H1 (cell line): Measurements from ENCODE around the gene OR2K2. TPM values are rescaled to one million over a fixed set of nuclear protein-coding genes. Genes with fewer than 3 reads are reported as not detected.

Experiments used
- CTCF ChIA-PET: fragments of 300-600 bp; sonication (Branson Sonifier 250); formaldehyde crosslinking; loops from one replicate; lab custom pipeline; 2021; ENCODE audit not compliant: partially characterized antibody; lab: Charles Lee
- POLR2A ChIA-PET: fragments of 300-600 bp; sonication (Branson Sonifier 250); formaldehyde crosslinking; loops from one replicate; lab custom pipeline; 2021; ENCODE audit warnings: inconsistent platforms; ENCODE audit not compliant: partially characterized antibody; lab: Charles Lee
- DNase-seq, 2 experiments: peaks; one replicate each; pipeline versions ENCODE4 v3.0.0 to v3.0.0-alpha.2; 2010 to 2022; ENCODE audit warnings: low spot score in 2 of 2, low read depth in 1 of 2, mixed read lengths in 1 of 2
- FAIRE-seq: peaks from 2 replicates; lab custom pipeline; 2011; peaks lifted over from hg19 to GRCh38; lab: Jason Lieb, UNC
- H2AFZ ChIP-seq: 2 replicates; pipeline ENCODE4 v1.8.1; 2012; ENCODE audit warnings: low read length, inconsistent platforms
- H2AK5ac ChIP-seq: 2 replicates; pipeline ENCODE4 v1.6.1; 2013; ENCODE audit warnings: low read depth, low read length
- H2BK120ac ChIP-seq: replicated peaks from 2 replicates; pipeline ENCODE3; 2013; ENCODE audit warnings: low read depth, low read length, inconsistent platforms
- H2BK12ac ChIP-seq: 2 replicates; pipeline ENCODE4 v1.6.1; 2013; ENCODE audit warnings: low read depth, low read length
- H2BK15ac ChIP-seq: 2 replicates; pipeline ENCODE4 v1.6.1; 2013; ENCODE audit warnings: low read length
- H2BK20ac ChIP-seq: 2 replicates; pipeline ENCODE4 v1.6.1; 2013; ENCODE audit warnings: low read length
- H2BK5ac ChIP-seq: 2 replicates; pipeline ENCODE4 v1.6.1; 2013; ENCODE audit warnings: low read depth, low read length
- H3K14ac ChIP-seq: 2 replicates; pipeline ENCODE4 v1.6.1; 2013; ENCODE audit warnings: inconsistent platforms; ENCODE audit not compliant: insufficient read length
- H3K18ac ChIP-seq: 2 replicates; pipeline ENCODE4 v1.6.1; 2013; ENCODE audit warnings: low read length; ENCODE audit errors: extremely low read depth
- H3K23ac ChIP-seq: 2 replicates; pipeline ENCODE4 v1.6.1; 2013; ENCODE audit warnings: inconsistent platforms; ENCODE audit not compliant: insufficient read length
- H3K23me2 ChIP-seq: 2 replicates; pipeline ENCODE4 v1.6.1; 2013; ENCODE audit warnings: low read depth, low read length
- H3K27ac ChIP-seq: 2 replicates; pipeline ENCODE4 v1.6.1; 2011; ENCODE audit warnings: low read depth, low read length, inconsistent platforms
- H3K27me3 ChIP-seq, 4 experiments: replicated peaks in 1 of 4; 1 replicate in 1 of 4; 2 replicates in 3 of 4; pipeline versions ENCODE4 v1.6.1 to v1.8.1; 2011 to 2013; ENCODE audit warnings: low read length in 3 of 4, mild to moderate bottlenecking in 3 of 4, inconsistent platforms in 2 of 4, mixed read lengths in 2 of 4, moderate library complexity in 1 of 4; ENCODE audit not compliant: control insufficient read depth in 3 of 4, insufficient read depth in 3 of 4; ENCODE audit errors: extremely low read depth in 1 of 4
- H3K36me3 ChIP-seq, 4 experiments: 2 replicates each; pipeline versions ENCODE4 v1.6.1 to v1.8.1; 2011 to 2013; ENCODE audit warnings: mild to moderate bottlenecking in 4 of 4, low read length in 3 of 4, moderate library complexity in 2 of 4, control low read depth in 1 of 4, inconsistent platforms in 1 of 4; ENCODE audit not compliant: insufficient read depth in 4 of 4, control insufficient read depth in 2 of 4
- H3K4ac ChIP-seq: replicated peaks from 2 replicates; pipeline ENCODE3; 2013; ENCODE audit warnings: low read length, low read depth, mixed read lengths, inconsistent platforms; ENCODE audit not compliant: insufficient read length
- H3K4me1 ChIP-seq, 4 experiments: replicated peaks in 1 of 4; 1 replicate in 1 of 4; 2 replicates in 3 of 4; pipeline versions ENCODE4 v1.6.1 to v1.8.1; 2011 to 2013; ENCODE audit warnings: low read length in 3 of 4, inconsistent platforms in 2 of 4, mixed read lengths in 1 of 4; ENCODE audit not compliant: insufficient read depth in 4 of 4, control insufficient read depth in 3 of 4
- H3K4me2 ChIP-seq, 2 experiments: 2 replicates each; pipeline versions ENCODE4 v1.6.1 to v1.8.1; 2011 to 2013; ENCODE audit warnings: low read depth in 2 of 2, low read length in 2 of 2, control low read depth in 1 of 2, inconsistent platforms in 1 of 2, mild to moderate bottlenecking in 1 of 2; ENCODE audit not compliant: insufficient read depth in 1 of 2
- H3K4me3 ChIP-seq, 4 experiments: fragments of 200-600, 300-600 bp in 1 of 4; sonication (generic), shearing (Covaris generic), sonication (Bioruptor Twin) in 1 of 4; 2 replicates each; pipeline versions ENCODE4 v1.5.1 to v1.8.1; 2011 to 2016; ENCODE audit warnings: low read length in 4 of 4, low read depth in 3 of 4, control low read depth in 2 of 4, inconsistent platforms in 2 of 4, mild to moderate bottlenecking in 2 of 4, mixed read lengths in 1 of 4, moderate library complexity in 1 of 4; ENCODE audit not compliant: insufficient read depth in 2 of 4; ENCODE audit errors: extremely low read depth in 1 of 4
- H3K56ac ChIP-seq: replicated peaks from 2 replicates; pipeline ENCODE3; 2013; ENCODE audit warnings: low read depth, mild to moderate bottlenecking, mixed read lengths, low read length, inconsistent platforms; ENCODE audit not compliant: insufficient read length
- H3K79me1 ChIP-seq: 2 replicates; pipeline ENCODE4 v1.6.1; 2013; ENCODE audit warnings: low read depth, low read length, control low read depth
- H3K79me2 ChIP-seq, 2 experiments: 2 replicates each; pipeline versions ENCODE4 v1.6.1 to v1.8.1; 2012 to 2013; ENCODE audit warnings: low read length in 2 of 2, mild to moderate bottlenecking in 2 of 2, inconsistent platforms in 1 of 2; ENCODE audit not compliant: insufficient read depth in 2 of 2, control insufficient read depth in 1 of 2
- H3K9ac ChIP-seq, 4 experiments: replicated peaks in 1 of 4; 1 replicate in 1 of 4; 2 replicates in 3 of 4; pipeline versions ENCODE4 v1.6.1 to v1.8.1; 2011 to 2013; ENCODE audit warnings: low read depth in 3 of 4, low read length in 3 of 4, control low read depth in 2 of 4, mild to moderate bottlenecking in 2 of 4, moderate library complexity in 2 of 4, inconsistent platforms in 1 of 4; ENCODE audit errors: extremely low read depth in 1 of 4
- H3K9me3 ChIP-seq, 2 experiments: 2 replicates each; pipeline versions ENCODE4 v1.6.1 to v1.8.1; 2012 to 2013; ENCODE audit warnings: mild to moderate bottlenecking in 2 of 2, moderate library complexity in 2 of 2, control low read depth in 1 of 2, inconsistent platforms in 1 of 2, low read depth in 1 of 2, low read length in 1 of 2, mixed read lengths in 1 of 2; ENCODE audit not compliant: insufficient read depth in 2 of 2
- H4K20me1 ChIP-seq, 2 experiments: replicated peaks in 1 of 2; 2 replicates each; pipeline versions ENCODE3 to v1.8.1; 2011 to 2013; ENCODE audit warnings: inconsistent platforms in 2 of 2, low read length in 2 of 2, mild to moderate bottlenecking in 1 of 2; ENCODE audit not compliant: insufficient read depth in 2 of 2, control insufficient read depth in 1 of 2
- H4K5ac ChIP-seq: 2 replicates; pipeline ENCODE4 v1.6.1; 2013; ENCODE audit warnings: low read length, low read depth, mixed read lengths, inconsistent platforms; ENCODE audit not compliant: insufficient read length
- H4K8ac ChIP-seq: 2 replicates; pipeline ENCODE4 v1.8.0; 2013; ENCODE audit warnings: mild to moderate bottlenecking, moderate library complexity, low read length, inconsistent platforms; ENCODE audit not compliant: insufficient read depth; ENCODE audit errors: extremely low read depth
- H4K91ac ChIP-seq: replicated peaks from 2 replicates; pipeline ENCODE3; 2013; ENCODE audit warnings: low read length, mixed read lengths, inconsistent platforms; ENCODE audit not compliant: insufficient read length
- SAP30 ChIP-seq: fragments of 300-600 bp; sonication (generic); IDR thresholded peaks from 2 replicates; pipeline ENCODE4 v1.7.1; 2012; ENCODE audit warnings: low read length, moderate library complexity, mild to moderate bottlenecking, inconsistent platforms; ENCODE audit not compliant: insufficient read depth, insufficient replicate concordance
- SP1 ChIP-seq: IDR thresholded peaks from 2 replicates; pipeline ENCODE4 v1.6.1; 2011; ENCODE audit warnings: low read depth, low read length
- WGBS, 2 experiments: shearing (Covaris generic) in 1 of 2; methylation state at CpG; one replicate each; pipeline versions ENCODE4 v1.1.6 to v1.1.7; 2013 to 2015; ENCODE audit warnings: low lambda C conversion rate in 2 of 2, mixed read lengths in 2 of 2, inconsistent platforms in 1 of 2, low coverage in 1 of 2, missing lambda C conversion rate in 1 of 2; ENCODE audit not compliant: insufficient replicate concordance in 2 of 2, insufficient coverage in 1 of 2, insufficient read length in 1 of 2; ENCODE audit errors: extremely low coverage in 1 of 2, missing lambda C conversion rate in 1 of 2; 5-methylcytosine and 5-hydroxymethylcytosine counted together
- polyA plus RNA-seq, 7 experiments: library from polyadenylated mRNA; depleted of rRNA in 3 of 7; stranded (reverse) in 5 of 7; unstranded in 2 of 7; fragments of >200 nt in 5 of 7; fragments of 200-250 nt in 2 of 7; gene quantifications; 1 replicate in 5 of 7; 2 replicates in 1 of 7; 4 replicates in 1 of 7; pipeline versions ENCODE4 v1.2.1 to v1.2.3, GENCODE V29; 2011 to 2013; ENCODE audit warnings: missing spikeins in 2 of 7, mixed read lengths in 2 of 7
- total RNA-seq: library from RNA; stranded (reverse); fragmentation: NEBNext Ultra II Directional; extraction: Animal tissue kit (Norgen Biotek cat#: 25700); gene quantifications from 2 replicates; pipeline ENCODE4 v1.2.1, GENCODE V29; 2021

Gene OR2K2
- total and polyA plus RNA-seq, 2 of the 8 experiments (the other 6 are each of a cell fraction or from before 2014, with no cell fraction given), result not detected

- Histone ChIP-seq H3K9me3 (no peaks in the 10 kb centered on the region), H2BK15ac (no peak overlapping the region), H3K4me1 (no peaks in the 10 kb centered on the region), H3K9ac (no peak overlapping the region), H3K4me3 (no peak overlapping the region), H3K23ac (no peak overlapping the region), H2BK20ac (no peak overlapping the region), H3K36me3 (no peaks in the 10 kb centered on the region), H3K27me3 (no peaks in the 10 kb centered on the region), H3K56ac (no peak overlapping the region), H3K79me2 (no peaks in the 10 kb centered on the region), H3K14ac (no peak overlapping the region), H3K23me2 (no peaks in the 10 kb centered on the region; the same call in 1 of the 2 replicates), H3K18ac (no peak overlapping the region), H2BK120ac (no peak overlapping the region), H2AFZ (no peak overlapping the region), H4K20me1 (no peaks in the 10 kb centered on the region), H2AK5ac (no peak overlapping the region), H4K5ac (no peak overlapping the region), H3K79me1 (no peaks in the 10 kb centered on the region), H2BK12ac (no peak overlapping the region), H4K8ac (no peak overlapping the region), H2BK5ac (no peak overlapping the region), H3K4ac (no peak overlapping the region), H3K27ac (no peak overlapping the region), H4K91ac (no peak overlapping the region), H3K4me2 (no peak overlapping the region)
- ChIA-PET POLR2A (no interaction called here), CTCF (no interaction called here)
- 88% methylated on average over 4 of the region's 4 CpGs; no CpG with 5 or more reads in 1 of the 2 experiments for WGBS, 2 experiments
- TF ChIP-seq SAP30 (no peak), SP1 (no peak)
- DNase-seq, result no peak
- no peak for FAIRE-seq
These were observed 18.8 kb upstream of the OR2K2 start for GRCh38 chr9:111348821-111349271.
